Coronary artery (tissue), 2 donors: ENCODE measurements around the gene ASB1.

Experiments used
- DNase-seq: peaks from one replicate; pipeline ENCODE4 v3.0.0-alpha.2; 2017; ENCODE audit warnings: low spot score
- H3K27ac ChIP-seq, 2 donors: fragments of 200-600 bp; sonication (generic); one replicate each; pipeline ENCODE4 v1.5.1; 2016 to 2019
- H3K4me3 ChIP-seq: fragments of 200-600 bp; sonication (generic); 2 replicates; pipeline ENCODE4 v1.5.1; 2016; ENCODE audit warnings: mild to moderate bottlenecking, moderate library complexity
- TF ChIP-seq, protein P1 (sequence below): fragments of 200-600 bp; sonication (generic); IDR thresholded peaks from one replicate; pipeline ENCODE4 v1.5.1; 2019; ENCODE audit warnings: antibody characterized with exemption

ASB1 gene

GRCh38 chr2:238498691-238499295 is 72.1 kb downstream of the ASB1 start:
- H3K27ac ChIP-seq: no peak overlapping the region
- no peak overlapping the region for H3K4me3 ChIP-seq
- TF ChIP-seq, protein P1, sequence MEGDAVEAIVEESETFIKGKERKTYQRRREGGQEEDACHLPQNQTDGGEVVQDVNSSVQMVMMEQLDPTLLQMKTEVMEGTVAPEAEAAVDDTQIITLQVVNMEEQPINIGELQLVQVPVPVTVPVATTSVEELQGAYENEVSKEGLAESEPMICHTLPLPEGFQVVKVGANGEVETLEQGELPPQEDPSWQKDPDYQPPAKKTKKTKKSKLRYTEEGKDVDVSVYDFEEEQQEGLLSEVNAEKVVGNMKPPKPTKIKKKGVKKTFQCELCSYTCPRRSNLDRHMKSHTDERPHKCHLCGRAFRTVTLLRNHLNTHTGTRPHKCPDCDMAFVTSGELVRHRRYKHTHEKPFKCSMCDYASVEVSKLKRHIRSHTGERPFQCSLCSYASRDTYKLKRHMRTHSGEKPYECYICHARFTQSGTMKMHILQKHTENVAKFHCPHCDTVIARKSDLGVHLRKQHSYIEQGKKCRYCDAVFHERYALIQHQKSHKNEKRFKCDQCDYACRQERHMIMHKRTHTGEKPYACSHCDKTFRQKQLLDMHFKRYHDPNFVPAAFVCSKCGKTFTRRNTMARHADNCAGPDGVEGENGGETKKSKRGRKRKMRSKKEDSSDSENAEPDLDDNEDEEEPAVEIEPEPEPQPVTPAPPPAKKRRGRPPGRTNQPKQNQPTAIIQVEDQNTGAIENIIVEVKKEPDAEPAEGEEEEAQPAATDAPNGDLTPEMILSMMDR: no peak
- DNase-seq: peak; percentile 49

DNA sequence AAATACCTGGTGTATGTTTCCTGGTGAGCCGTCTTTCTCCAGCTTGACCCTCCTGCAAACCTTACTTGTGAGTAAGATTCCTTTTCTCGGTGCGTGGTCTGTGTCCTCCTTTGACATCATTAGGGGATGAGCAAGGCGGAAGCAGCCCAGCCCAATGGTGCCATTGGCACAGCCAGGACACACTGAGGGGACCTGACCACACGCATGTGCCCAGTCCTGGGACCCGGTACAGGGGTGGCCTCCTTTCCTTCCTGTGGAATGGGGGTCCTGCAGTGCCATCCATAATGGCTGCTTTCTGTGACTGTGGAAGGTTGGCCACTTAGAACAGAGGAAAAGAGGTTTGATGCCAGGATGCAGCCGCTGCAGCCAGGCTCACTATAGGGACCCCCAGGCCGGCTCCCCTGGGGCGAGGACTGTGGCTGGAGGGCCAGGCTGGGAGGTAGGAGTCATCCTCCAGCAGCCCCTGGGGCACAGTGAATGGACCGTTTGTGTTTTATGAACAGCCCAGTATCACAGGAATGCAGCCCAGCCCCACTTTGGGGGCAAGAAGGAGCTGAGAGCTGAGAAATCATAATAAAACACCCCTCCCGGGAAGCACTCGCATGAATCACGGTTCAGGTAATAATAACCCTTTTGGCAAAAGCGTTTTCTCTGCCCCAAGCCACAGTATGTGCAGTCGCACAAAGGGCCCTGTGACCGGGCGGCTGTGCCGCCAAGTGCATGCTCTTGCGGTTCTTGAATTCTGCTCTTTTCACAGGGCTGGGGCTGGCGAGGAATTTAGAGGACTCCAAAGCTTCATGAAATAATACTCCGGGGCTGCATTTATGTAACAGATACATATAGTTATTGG is 73.2 kb downstream of the ASB1 start:
- Histone ChIP-seq H3K27ac (no peak overlapping the region), H3K4me3 (no peak overlapping the region)
- TF ChIP-seq, protein P1: no peak
- peak; percentile 62 for DNase-seq

GRCh38 chr2:238501311-238501710 is 74.6 kb downstream of the ASB1 start:
- TF ChIP-seq, protein P1: no peak
- Histone ChIP-seq H3K27ac (no peak overlapping the region), H3K4me3 (no peak overlapping the region)
- peak; percentile 16 for DNase-seq
